ENCODE data around the gene ARL15. TPM values are rescaled to one million over a fixed set of nuclear protein-coding genes. Genes with fewer than 3 reads are reported as not detected.

Gene ARL15
- total and polyA plus RNA-seq, 4 donors, result 5.0 to 24.8 (median 13.3) TPM

GRCh38 chr5:53890490-53890889 lies 419.9 kb downstream of the ARL15 start:
- no peaks in the 10 kb centered on the region for H3K9me3 ChIP-seq (ENCODE audit: control insufficient read depth in 4 of 4, low read length in 3 of 4)
- TF ChIP-seq ATF3 (IDR thresholded peaks at IDR 0.05) (no peak), TAF1 (conservative IDR thresholded peaks at IDR 0.05) (no peak), MAX (IDR thresholded peaks at IDR 0.05) (no peak), NR2F2 (IDR thresholded peaks at IDR 0.05) (no peak), SP1 (IDR thresholded peaks at IDR 0.05) (no peak), HNF4G (IDR thresholded peaks at IDR 0.05) (no peak), CTCF (IDR thresholded peaks at IDR 0.05; ENCODE audit: low read depth, low read length, missing input control) (no peak), FOXA2 (IDR thresholded peaks at IDR 0.05) (no peak), ZBTB33 (IDR thresholded peaks at IDR 0.05) (no peak), HNF4A (conservative IDR thresholded peaks at IDR 0.05) (no peak), GABPA (IDR thresholded peaks at IDR 0.05 in 1 of 2, conservative IDR thresholded peaks at IDR 0.05 in 1 of 2) (no peak), RAD21 (IDR thresholded peaks at IDR 0.05) (no peak)
- 95% methylated on average over 7 of the region's 7 CpGs for WGBS
- H3K4me3 ChIP-seq (ENCODE audit: low read depth in 1 of 3, low read length in 3 of 3), result no peak overlapping the region
- no peaks in the 10 kb centered on the region for H3K27me3 ChIP-seq (ENCODE audit: control insufficient read depth in 4 of 4, insufficient read depth in 4 of 4, low read length in 3 of 4)
- H3K4me1 ChIP-seq (ENCODE audit: control insufficient read depth in 4 of 4, insufficient read depth in 4 of 4, low read length in 3 of 4), result no peaks in the 10 kb centered on the region
- no peak overlapping the region for H3K9ac ChIP-seq (ENCODE audit: low read depth in 1 of 2, low read length in 2 of 2)
- DNase-seq (ENCODE audit: low spot score), result no peak
- no peak overlapping the region for H3K27ac ChIP-seq (ENCODE audit: low read depth in 1 of 2, low read length in 2 of 2)
- H3K36me3 ChIP-seq (ENCODE audit: control insufficient read depth in 4 of 4, insufficient read depth in 3 of 4, low read depth in 1 of 4, low read length in 3 of 4), result no peaks in the 10 kb centered on the region

GRCh38 chr5:53884844-53885243 lies 425.5 kb downstream of the ARL15 start:
- H3K36me3 ChIP-seq (ENCODE audit: control insufficient read depth in 4 of 4, insufficient read depth in 3 of 4, low read depth in 1 of 4, low read length in 3 of 4), result no peaks in the 10 kb centered on the region
- TF ChIP-seq NR2F2 (IDR thresholded peaks at IDR 0.05), result no peak
- TF ChIP-seq EGR1 (IDR thresholded peaks at IDR 0.05; ENCODE audit: low read depth in 2 of 2), result no peak
- TF ChIP-seq REST (IDR thresholded peaks at IDR 0.05), result no peak
- no peak for TF ChIP-seq TAF1 (conservative IDR thresholded peaks at IDR 0.05)
- TF ChIP-seq FOXA1 (IDR thresholded peaks at IDR 0.05), result no peak
- H3K4me3 ChIP-seq (ENCODE audit: low read depth in 1 of 3, low read length in 3 of 3), result no peak overlapping the region
- H3K9me3 ChIP-seq (ENCODE audit: control insufficient read depth in 4 of 4, low read length in 3 of 4), result no peaks in the 10 kb centered on the region
- no peak overlapping the region for H3K27ac ChIP-seq (ENCODE audit: low read depth in 1 of 2, low read length in 2 of 2)
- DNase-seq (ENCODE audit: low spot score), result no peak
- H3K4me1 ChIP-seq (ENCODE audit: control insufficient read depth in 4 of 4, insufficient read depth in 4 of 4, low read length in 3 of 4), result no peaks in the 10 kb centered on the region
- H3K9ac ChIP-seq (ENCODE audit: low read depth in 1 of 2, low read length in 2 of 2), result no peak overlapping the region
- H3K27me3 ChIP-seq (ENCODE audit: control insufficient read depth in 4 of 4, insufficient read depth in 4 of 4, low read length in 3 of 4), result no peaks in the 10 kb centered on the region
- WGBS, result 90% methylated on average over 2 of the region's 2 CpGs

Measured in liver (tissue), 9 donors.